ENCODE results near the gene UBL4B.

UBL4B gene

GRCh38 chr1:110133436-110133835 lies 21.2 kb downstream of the UBL4B start:
- no peak for TF ChIP-seq CTCF (IDR thresholded peaks at IDR 0.05; ENCODE audit: extremely low read depth, missing control alignments)

GRCh38 chr1:110134050-110134595 lies 21.9 kb downstream of the UBL4B start:
- TF ChIP-seq CTCF (IDR thresholded peaks at IDR 0.05; ENCODE audit: extremely low read depth, missing control alignments): no peak
- DNase-seq (ENCODE audit: low spot score): no peak

More at GRCh38 chr1:110133436-110133835, 21.2 kb downstream of the UBL4B start:
- no peak for DNase-seq (ENCODE audit: low spot score)

GRCh38 chr1:110135246-110135645 lies 23.0 kb downstream of the UBL4B start:
- no peak for DNase-seq (ENCODE audit: low spot score)
- TF ChIP-seq CTCF (IDR thresholded peaks at IDR 0.05; ENCODE audit: extremely low read depth, missing control alignments): no peak

- DNase-seq (ENCODE audit: low spot score): no peak
- TF ChIP-seq CTCF (IDR thresholded peaks at IDR 0.05; ENCODE audit: extremely low read depth, missing control alignments): no peak
Measured at GRCh38 chr1:110135666-110136065, 23.4 kb downstream of the UBL4B start.

GRCh38 chr1:110136911-110137310 lies 24.7 kb downstream of the UBL4B start:
- no peak for DNase-seq (ENCODE audit: low spot score)
- TF ChIP-seq CTCF (IDR thresholded peaks at IDR 0.05; ENCODE audit: extremely low read depth, missing control alignments): no peak

GRCh38 chr1:110138956-110139355 lies 26.7 kb downstream of the UBL4B start:
- no peak for TF ChIP-seq CTCF (IDR thresholded peaks at IDR 0.05; ENCODE audit: extremely low read depth, missing control alignments)
- DNase-seq (ENCODE audit: low spot score): no peak

GRCh38 chr1:110144366-110144765 lies 32.1 kb downstream of the UBL4B start:
- TF ChIP-seq CTCF (IDR thresholded peaks at IDR 0.05; ENCODE audit: extremely low read depth, missing control alignments): no peak
- DNase-seq (ENCODE audit: low spot score): no peak
